Brain microvascular endothelial cell (primary cell): ENCODE data around the gene PAF1.

Source experiments
- DNase-seq: peaks from one replicate; pipeline ENCODE4 v3.0.0-alpha.2; 2020
- H3K27ac ChIP-seq: fragments of 250-450 bp; sonication (Bioruptor Pico); 2 replicates; pipeline ENCODE4 v1.5.1; 2020; ENCODE audit warnings: mild to moderate bottlenecking, moderate library complexity
- H3K27me3 ChIP-seq: fragments of 250-450 bp; sonication (Bioruptor Pico); replicated peaks from 2 replicates; pipeline ENCODE4 v1.5.1; 2020; ENCODE audit warnings: mild to moderate bottlenecking
- H3K36me3 ChIP-seq: fragments of 250-450 bp; sonication (Bioruptor Pico); replicated peaks from 2 replicates; pipeline ENCODE4 v1.5.1; 2020; ENCODE audit warnings: mild to moderate bottlenecking
- H3K4me3 ChIP-seq: 2 replicates; pipeline ENCODE4 v1.5.1; 2011; ENCODE audit warnings: low read depth, mild to moderate bottlenecking, control low read depth, low read length, moderate library complexity
- CTCF ChIP-seq: IDR thresholded peaks from 2 replicates; pipeline ENCODE4 v1.5.1; 2011; ENCODE audit warnings: low read depth, mild to moderate bottlenecking, moderate library complexity, low read length, control low read depth, inconsistent platforms; ENCODE audit errors: missing control alignments
- in situ Hi-C: cut with HindIII; loops from 2 replicates; pipeline ENCODE4 v1.10.0; 2017; ENCODE audit warnings: low sequenced_read_pairs, low pct_ligation_motif_present

Gene PAF1

GRCh38 chr19:39386557-39386956 lies 4.3 kb downstream of the PAF1 start:
- H3K4me3 ChIP-seq, result no peak overlapping the region
- in situ Hi-C loops, result no loop called here
- peaks cover 58% of the 10 kb centered on the region for H3K36me3 ChIP-seq
- DNase-seq, result no peak
- no peak overlapping the region for H3K27ac ChIP-seq
- no peak for TF ChIP-seq CTCF
- no peaks in the 10 kb centered on the region for H3K27me3 ChIP-seq

GRCh38 chr19:39385629-39386411 lies 5.1 kb downstream of the PAF1 start:
- TF ChIP-seq CTCF, result no peak
- Histone ChIP-seq H3K27me3 (no peaks in the 10 kb centered on the region), H3K27ac (no peak overlapping the region), H3K4me3 (no peak overlapping the region), H3K36me3 (peaks cover 66% of the 10 kb centered on the region)
- in situ Hi-C loops, result no loop called here
- DNase-seq, result no peak

GRCh38 chr19:39384839-39385568 lies 5.9 kb downstream of the PAF1 start:
- peaks cover 74% of the 10 kb centered on the region for H3K36me3 ChIP-seq
- no peaks in the 10 kb centered on the region for H3K27me3 ChIP-seq
- no peak overlapping the region for H3K4me3 ChIP-seq
- in situ Hi-C loops, result no loop called here
- no peak for TF ChIP-seq CTCF
- no peak overlapping the region for H3K27ac ChIP-seq
- DNase-seq, result no peak

GRCh38 chr19:39382991-39383828 lies 7.7 kb downstream of the PAF1 start:
- no peak for DNase-seq
- in situ Hi-C loops, result no loop called here
- H3K27ac ChIP-seq, result no peak overlapping the region
- H3K4me3 ChIP-seq, result no peak overlapping the region
- H3K36me3 ChIP-seq, result peaks cover 71% of the 10 kb centered on the region
- TF ChIP-seq CTCF, result no peak
- H3K27me3 ChIP-seq, result no peaks in the 10 kb centered on the region

- Histone ChIP-seq H3K27me3 (no peaks in the 10 kb centered on the region), H3K36me3 (peaks cover 70% of the 10 kb centered on the region), H3K27ac (no peak overlapping the region), H3K4me3 (no peak overlapping the region)
- in situ Hi-C loops, result no loop called here
- DNase-seq, result no peak
- no peak for TF ChIP-seq CTCF
These were observed 8.8 kb downstream of the PAF1 start for GRCh38 chr19:39381910-39382611.
